ENCODE measurements around the gene AKT3.

DNA sequence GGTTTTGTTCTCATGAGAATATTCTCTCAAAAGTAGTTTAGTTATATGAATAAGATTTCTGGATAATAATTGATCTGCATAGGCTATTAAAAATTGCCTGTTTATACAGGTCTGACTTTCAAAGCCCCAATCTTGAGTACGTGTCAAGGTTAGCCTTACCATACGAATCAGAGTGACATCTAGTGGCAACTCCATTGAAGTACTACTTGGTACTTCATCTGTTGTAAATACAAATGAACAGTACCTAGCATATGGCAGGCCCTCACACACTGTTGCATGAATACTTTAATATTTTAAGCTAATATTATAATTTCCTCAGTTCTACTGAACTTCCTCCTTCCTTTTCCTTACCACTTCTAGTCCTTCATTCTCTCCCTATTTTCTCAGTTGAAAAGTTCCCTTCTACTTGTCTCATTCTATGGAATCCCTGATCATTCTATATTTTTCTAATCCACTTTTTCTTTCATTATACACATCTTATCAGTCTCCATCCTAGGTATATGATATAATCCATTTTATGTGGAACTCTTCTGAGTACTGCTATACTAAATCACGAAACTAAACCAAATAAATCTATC, 101.2 kb downstream of the AKT3 start:
- TF ChIP-seq, protein P1, sequence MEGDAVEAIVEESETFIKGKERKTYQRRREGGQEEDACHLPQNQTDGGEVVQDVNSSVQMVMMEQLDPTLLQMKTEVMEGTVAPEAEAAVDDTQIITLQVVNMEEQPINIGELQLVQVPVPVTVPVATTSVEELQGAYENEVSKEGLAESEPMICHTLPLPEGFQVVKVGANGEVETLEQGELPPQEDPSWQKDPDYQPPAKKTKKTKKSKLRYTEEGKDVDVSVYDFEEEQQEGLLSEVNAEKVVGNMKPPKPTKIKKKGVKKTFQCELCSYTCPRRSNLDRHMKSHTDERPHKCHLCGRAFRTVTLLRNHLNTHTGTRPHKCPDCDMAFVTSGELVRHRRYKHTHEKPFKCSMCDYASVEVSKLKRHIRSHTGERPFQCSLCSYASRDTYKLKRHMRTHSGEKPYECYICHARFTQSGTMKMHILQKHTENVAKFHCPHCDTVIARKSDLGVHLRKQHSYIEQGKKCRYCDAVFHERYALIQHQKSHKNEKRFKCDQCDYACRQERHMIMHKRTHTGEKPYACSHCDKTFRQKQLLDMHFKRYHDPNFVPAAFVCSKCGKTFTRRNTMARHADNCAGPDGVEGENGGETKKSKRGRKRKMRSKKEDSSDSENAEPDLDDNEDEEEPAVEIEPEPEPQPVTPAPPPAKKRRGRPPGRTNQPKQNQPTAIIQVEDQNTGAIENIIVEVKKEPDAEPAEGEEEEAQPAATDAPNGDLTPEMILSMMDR (IDR thresholded peaks at IDR 0.05): peak; percentile 53 to 69 (median 69)
- TF ChIP-seq POLR2A (IDR thresholded peaks at IDR 0.05): no peak
